ENCODE measurements around the gene FSTL4. TPM values are rescaled to one million over a fixed set of nuclear protein-coding genes. Genes with fewer than 3 reads are reported as not detected.
A peak's percentile ranks its signal among the peaks of the same experiment; 100 is the strongest.

FSTL4 gene
- total RNA-seq, 1 experiment from 2014 or later, result 0.40 TPM

DNA sequence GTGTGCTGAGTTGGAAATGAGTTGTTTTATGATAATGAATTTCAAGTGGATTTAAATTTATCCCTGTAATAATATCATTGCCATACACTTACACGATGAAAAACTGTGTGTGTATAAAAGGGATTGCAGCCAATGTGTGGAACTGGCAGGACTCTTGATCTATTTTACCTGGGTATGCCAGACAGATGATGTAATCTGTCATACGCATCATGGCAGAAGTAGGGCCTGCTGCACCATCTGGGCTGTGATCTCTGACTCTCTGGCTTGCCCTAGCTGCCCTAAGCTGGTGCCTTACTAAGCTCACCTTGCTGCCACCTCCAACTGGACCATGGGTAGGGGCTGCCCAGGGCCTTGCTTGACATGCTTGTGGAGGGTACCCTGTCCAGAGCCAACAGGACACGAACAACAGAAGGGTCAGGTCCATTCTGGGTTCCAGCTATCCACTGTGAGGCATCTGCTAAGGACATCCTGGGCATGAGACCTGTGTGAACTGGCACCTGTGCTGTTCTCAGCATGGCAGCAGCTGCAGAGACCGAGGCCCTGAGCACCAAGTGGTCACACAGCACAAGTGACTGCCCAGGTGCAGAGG, 184.2 kb downstream of the FSTL4 start:
- DNase-seq (ENCODE audit: low read depth), result no peak

DNA sequence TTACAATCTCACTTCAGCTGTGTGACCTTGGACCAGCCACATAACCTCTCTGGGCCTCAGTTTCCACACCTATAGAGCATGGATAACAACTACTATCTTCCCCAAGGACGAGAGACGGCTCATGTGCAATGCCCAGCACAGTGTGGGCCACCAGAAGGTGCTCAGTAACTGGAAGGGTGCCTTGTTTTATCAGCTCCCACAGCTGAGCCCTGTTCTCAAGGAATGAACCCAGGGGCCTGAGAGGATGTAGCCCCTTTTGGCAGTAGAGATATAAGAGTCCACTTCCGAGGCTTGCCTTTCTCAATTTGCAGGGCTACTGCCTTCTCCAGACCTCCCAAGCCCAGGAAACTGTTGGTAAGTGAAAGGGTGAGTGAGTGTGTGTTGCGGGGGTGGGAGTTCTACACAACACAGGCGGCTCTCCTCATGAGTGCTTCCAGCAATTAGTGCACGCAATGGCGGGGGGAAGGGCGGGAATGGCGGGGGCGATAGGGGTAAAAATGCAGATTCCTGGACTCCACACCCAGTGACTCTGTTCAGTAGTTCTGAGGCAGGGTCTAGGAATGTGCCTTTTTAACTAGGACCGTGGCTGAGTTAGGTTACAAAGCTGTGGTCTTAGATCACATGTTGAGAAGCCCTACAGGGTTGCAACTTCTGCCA, 185.1 kb downstream of the FSTL4 start:
- DNase-seq (ENCODE audit: low read depth), result no peak

DNA sequence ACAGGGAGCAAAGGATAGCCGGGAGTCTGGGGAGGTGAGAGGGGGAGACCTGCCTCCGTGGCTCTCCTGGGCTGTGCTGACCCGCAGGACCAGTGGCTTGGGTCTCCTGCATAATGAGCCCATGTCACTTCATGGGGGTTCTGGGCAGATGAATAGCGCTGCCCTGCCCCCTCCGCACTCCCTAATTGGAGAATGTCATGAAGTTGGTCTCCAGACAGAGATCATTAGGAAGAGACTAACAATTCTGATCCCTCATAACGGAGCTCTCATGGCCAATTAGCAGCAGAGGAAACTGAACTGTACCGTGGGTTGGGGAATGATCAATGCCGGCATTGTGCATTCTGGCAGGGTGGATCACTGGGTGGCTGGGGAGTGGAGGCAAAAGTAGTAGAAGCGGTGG, 186.1 kb downstream of the FSTL4 start:
- DNase-seq (ENCODE audit: low read depth), result no peak

GRCh38 chr5:133425764-133426163, 186.6 kb downstream of the FSTL4 start:
- no peak for DNase-seq (ENCODE audit: low read depth)

- no peak for DNase-seq (ENCODE audit: low read depth)
These were observed 187.1 kb downstream of the FSTL4 start for GRCh38 chr5:133425222-133425621.

- peak; percentile 24 for DNase-seq (ENCODE audit: low read depth)
These were observed 188.6 kb downstream of the FSTL4 start for GRCh38 chr5:133423618-133424282.

DNA sequence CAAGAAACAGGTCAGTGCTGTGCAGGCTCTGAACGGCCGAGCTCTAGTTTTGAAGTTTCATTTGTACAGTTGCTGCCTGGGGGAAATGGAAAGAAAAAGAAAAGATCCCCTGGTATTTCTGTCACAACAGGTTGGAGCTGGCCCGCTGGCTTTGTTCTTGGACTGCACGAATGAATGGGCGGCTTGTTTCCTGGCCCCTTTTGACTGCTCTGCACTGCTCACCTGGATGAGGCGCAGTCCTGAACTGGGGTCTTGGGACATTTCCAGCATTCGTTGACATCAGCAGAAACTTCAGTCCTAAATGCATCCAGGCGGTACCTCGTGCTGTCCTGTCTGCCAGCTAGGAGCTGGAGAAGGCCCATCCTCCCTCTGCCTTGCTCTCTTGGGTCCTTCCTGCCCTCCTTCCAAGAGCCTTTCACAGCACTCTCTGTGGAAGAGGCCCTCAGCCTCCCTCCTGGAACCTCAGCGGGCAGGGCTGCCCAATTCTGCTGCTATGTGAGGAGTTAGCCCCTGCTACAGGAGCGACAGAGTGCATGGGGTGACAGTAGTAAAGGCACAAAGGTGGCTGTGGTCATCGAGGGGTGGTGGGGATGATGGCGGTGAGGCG, 189.2 kb downstream of the FSTL4 start:
- DNase-seq (ENCODE audit: low read depth), result no peak

DNA sequence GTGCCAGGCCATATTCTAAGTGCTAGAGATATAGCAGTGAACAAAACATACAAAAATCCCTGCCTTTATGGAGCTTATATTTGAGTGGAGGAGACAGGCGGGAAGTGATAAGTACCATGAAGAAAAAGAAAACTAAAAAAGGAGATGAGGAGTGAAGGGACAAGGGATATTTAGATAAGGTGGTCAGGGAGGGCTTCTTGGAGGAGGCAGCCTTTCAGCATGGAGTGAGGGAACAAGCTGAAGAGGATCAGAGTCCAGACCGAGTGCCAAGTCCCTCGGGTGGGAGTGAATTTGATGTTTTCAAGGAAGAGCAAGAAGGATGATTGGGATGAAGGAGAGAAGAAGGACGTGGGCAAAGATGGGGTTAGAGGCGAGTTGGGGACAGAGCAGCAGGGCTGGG, 190.5 kb downstream of the FSTL4 start:
- no peak for DNase-seq (ENCODE audit: low read depth)

DNA sequence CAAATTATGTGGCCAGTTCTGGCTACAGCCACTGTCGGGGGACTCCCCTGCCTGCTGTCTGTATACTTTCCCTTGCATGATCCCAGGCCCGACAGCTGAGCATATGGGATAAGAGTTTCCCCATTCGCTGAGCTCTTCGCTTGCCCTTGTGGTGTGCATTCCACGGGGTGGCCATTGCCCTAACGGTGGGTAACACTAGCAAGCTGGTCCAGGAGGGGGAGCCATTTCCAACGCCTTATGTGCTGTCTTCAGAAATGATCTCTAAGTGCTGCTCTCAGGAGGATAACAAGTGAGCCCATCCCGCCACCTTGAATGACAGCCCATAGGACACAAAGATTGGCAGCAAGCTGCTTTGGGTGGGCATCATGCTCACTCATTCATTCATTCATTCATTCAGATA, 190.9 kb downstream of the FSTL4 start:
- DNase-seq (ENCODE audit: low read depth), result peak; percentile 13

GRCh38 chr5:133420440-133421301, 191.7 kb downstream of the FSTL4 start:
- DNase-seq (ENCODE audit: low read depth), result no peak

- no peak for DNase-seq (ENCODE audit: low read depth)
These were observed 196.4 kb downstream of the FSTL4 start for GRCh38 chr5:133415906-133416305.

DNA sequence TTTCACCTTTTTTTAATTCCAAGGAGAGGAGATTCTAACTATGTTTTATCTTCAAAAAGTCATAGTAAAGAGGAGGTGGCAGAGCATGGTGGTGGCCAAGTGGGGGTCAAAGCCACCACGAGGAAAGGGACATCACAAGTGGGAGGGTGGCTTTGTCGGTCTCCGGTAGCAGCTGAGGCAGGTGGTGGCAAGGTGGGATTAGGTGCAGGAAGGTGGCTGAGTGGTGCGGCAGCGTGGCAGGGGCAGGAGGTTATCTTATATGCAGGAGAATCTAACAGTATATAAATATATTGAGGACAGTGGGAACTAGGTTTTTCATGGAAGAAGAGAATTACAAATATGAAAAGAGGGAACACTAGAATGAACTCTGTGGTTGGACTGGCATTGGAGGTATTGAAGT, 196.8 kb downstream of the FSTL4 start:
- DNase-seq (ENCODE audit: low read depth), result no peak

GRCh38 chr5:133412661-133413060, 199.7 kb downstream of the FSTL4 start:
- no peak for DNase-seq (ENCODE audit: low read depth)

DNA sequence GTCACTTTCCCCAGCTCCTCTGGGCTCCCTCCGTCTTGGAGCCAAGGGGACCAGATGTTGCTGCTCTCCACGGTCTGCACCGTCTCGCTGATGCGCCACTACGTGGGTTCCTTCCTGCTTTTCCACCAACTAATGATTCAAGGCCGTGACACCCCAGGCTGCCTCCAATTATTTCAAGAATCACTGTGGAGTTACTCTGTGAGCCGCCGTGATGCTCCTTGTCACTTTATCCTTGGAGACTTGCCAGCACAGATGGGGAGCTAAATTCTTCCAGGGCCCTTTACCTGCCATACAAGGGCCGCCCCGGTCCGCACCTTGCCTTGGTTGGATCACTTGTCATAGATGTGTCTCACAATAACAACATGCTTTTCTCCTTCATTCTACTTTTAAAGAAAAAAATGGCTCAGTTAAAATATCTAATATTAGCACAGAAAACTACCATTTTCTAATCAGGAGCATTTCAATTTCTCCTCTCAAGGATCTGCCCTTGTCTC, 202.0 kb downstream of the FSTL4 start:
- no peak for DNase-seq (ENCODE audit: low read depth)

DNA sequence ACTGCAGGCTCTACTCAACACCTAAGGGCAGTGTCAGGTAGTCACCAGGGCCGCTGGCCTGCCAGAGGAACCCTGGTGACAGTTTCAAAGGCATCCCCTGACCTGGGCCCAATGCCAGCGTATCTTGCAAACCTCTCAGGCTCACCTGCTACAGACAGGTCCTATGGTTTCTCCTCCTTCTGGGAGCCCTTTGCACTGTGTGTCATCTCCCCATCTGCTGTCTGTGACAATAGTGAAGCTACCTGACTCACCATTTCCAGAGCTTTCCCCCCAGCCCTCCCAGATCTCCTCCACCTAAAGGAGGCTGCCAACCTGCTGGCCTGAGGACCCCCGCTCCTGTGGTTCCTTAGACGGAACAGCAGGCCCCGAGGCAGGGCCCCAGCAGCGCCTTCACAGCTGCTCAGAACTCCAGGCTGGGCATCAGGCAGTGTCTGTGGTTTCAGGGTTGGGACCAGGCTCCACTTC, 203.1 kb downstream of the FSTL4 start:
- no peak for DNase-seq (ENCODE audit: low read depth)

GRCh38 chr5:133408322-133408721, 204.0 kb downstream of the FSTL4 start:
- no peak for DNase-seq (ENCODE audit: low read depth)

GRCh38 chr5:133406977-133407632, 205.2 kb downstream of the FSTL4 start:
- no peak for DNase-seq (ENCODE audit: low read depth)

DNA sequence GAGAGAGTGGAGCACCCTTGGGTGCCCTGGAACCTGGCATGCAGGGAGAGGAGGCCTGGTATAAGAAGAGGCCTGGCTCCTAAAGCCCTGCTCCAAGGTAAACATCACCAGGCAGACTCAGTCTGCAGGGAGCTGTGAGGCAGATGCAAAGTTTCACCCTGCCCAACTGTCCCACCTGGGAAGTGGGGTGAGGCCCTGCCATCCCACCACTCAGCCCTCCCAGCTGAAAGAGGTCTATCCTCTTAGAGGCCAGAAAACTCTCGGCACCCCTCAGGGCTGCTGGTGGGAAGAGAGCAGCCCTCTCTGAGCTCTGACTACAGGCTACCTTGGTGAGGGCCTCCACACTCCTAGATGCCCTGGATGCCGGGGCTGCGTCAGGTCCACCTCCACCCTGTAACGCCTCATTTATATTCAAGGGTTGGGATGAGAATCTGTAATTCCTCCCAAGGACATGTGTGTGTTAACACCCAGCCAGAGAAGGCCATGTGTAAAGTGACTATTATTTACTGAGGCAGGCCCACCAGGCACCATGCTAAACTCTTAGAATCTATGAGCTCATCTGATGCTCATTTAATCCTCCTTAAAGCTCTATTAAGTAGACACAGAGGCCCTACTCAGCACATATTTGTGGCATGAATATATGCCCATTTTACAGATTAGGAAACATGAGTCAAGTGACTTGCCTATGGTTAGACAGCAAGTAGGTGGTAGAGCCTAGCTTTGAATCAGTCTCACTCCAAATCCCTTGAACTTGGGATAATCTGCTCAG, 205.9 kb downstream of the FSTL4 start:
- no peak for DNase-seq (ENCODE audit: low read depth)

DNA sequence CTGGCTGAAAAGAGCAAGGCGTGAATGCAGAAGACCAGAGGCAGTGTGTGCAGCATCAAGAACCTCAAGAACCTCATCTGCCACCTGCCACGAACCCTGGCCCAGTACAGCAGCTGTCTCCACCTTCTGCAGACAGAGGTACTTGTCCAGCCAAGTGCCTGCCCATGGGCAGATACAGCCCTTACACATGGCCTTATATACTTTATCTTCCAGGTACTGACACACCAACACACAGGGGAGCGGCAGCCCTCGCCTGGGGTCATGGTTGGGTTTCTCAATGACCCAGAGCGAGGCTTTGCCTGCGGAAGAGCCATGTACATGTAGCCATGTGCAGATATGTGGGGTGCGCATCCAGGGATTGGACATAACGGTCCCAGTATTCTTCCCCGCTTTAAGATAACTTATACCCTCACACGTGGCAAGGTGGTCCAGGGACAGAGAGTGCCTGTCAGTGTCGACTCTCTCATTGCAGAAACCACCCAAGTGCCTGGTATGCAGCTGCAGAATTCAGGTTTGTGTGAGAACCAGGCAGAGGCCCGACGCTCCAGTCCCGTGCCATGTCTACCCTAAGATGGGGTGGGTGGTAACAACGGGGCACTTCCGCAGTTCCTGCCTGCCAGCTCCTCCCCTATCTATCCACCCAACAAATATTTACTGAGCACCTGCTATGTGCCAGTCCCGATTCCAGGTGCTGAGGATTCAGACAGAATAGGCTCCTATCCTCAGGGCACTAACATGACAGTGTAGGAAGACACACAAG, 206.9 kb downstream of the FSTL4 start:
- no peak for DNase-seq (ENCODE audit: low read depth)

All from LHCN-M2 (cell line).